Endothelial cell (in vitro differentiated cells): ENCODE results near the gene CMKLR1. TPM values are rescaled to one million over a fixed set of nuclear protein-coding genes. Genes with fewer than 3 reads are reported as not detected.

Experiments
- DNase-seq: peaks from one replicate; pipeline ENCODE4 v3.0.0; 2021; ENCODE audit warnings: low spot score
- H3K27ac Mint-ChIP-seq: one replicate; pipeline ENCODE4 v1.8.0; 2021; ENCODE audit warnings: mixed read lengths, inconsistent platforms; ENCODE audit not compliant: unreplicated experiment
- H3K27me3 Mint-ChIP-seq: one replicate; pipeline ENCODE4 v1.8.0; 2021; ENCODE audit warnings: mild to moderate bottlenecking, moderate library complexity, mixed read lengths, inconsistent platforms; ENCODE audit not compliant: unreplicated experiment
- H3K36me3 Mint-ChIP-seq: one replicate; pipeline ENCODE4 v1.8.0; 2021; ENCODE audit warnings: mild to moderate bottlenecking, low read depth, mixed read lengths, inconsistent platforms; ENCODE audit not compliant: unreplicated experiment
- H3K4me1 Mint-ChIP-seq: one replicate; pipeline ENCODE4 v1.8.0; 2021; ENCODE audit warnings: mild to moderate bottlenecking, mixed read lengths, inconsistent platforms; ENCODE audit not compliant: unreplicated experiment
- H3K4me3 Mint-ChIP-seq: one replicate; pipeline ENCODE4 v1.8.0; 2021; ENCODE audit warnings: mild to moderate bottlenecking, mixed read lengths, inconsistent platforms; ENCODE audit not compliant: unreplicated experiment
- H3K9me3 Mint-ChIP-seq: one replicate; pipeline ENCODE4 v1.8.0; 2021; ENCODE audit warnings: mixed read lengths, inconsistent platforms; ENCODE audit not compliant: unreplicated experiment
- CTCF ChIP-seq: fragments of 200-600 bp; sonication (generic); IDR thresholded peaks from one replicate; pipeline ENCODE4 v1.5.0; 2021; ENCODE audit warnings: antibody characterized with exemption; ENCODE audit not compliant: unreplicated experiment
- total RNA-seq: library from RNA; stranded (reverse); fragmentation: NEBNext Ultra II Directional; extraction: Animal tissue kit (Norgen Biotek cat#: 25700); gene quantifications from one replicate; pipeline ENCODE4 v1.2.1, GENCODE V29; 2021; ENCODE audit not compliant: unreplicated experiment

CMKLR1 gene
- total RNA-seq, 1 donor from 2014 or later, result 0.51 TPM

GRCh38 chr12:108352591-108352990 lies 13.5 kb upstream of the CMKLR1 start:
- H3K27me3 Mint-ChIP-seq, result peaks cover 1% of the 10 kb centered on the region
- H3K4me3 Mint-ChIP-seq, result no peak overlapping the region
- H3K4me1 Mint-ChIP-seq, result no peaks in the 10 kb centered on the region
- no peaks in the 10 kb centered on the region for H3K36me3 Mint-ChIP-seq
- H3K9me3 Mint-ChIP-seq, result no peaks in the 10 kb centered on the region
- H3K27ac Mint-ChIP-seq, result no peak overlapping the region
- no peak for TF ChIP-seq CTCF
- DNase-seq, result no peak

DNA sequence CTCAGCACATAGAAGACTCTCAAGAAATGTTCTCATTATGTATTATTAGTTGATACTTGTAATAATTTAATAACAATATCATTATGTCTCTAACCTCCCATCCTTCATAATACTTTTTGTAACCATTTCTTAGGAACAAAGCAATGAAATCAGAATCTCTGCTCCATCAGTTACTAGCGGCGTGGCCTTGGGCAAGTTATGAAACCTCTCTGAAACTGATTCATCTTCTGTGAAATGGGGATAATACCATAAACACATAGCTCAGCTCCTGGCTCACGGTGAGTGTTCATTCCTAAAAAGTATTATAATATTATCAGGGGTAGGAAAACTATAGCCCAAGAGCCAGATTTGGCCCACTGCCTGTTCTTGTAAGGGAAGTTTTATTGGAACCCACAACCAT lies 11.4 kb upstream of the CMKLR1 start:
- Mint-ChIP-seq H3K4me1 (no peaks in the 10 kb centered on the region), H3K36me3 (no peaks in the 10 kb centered on the region), H3K9me3 (no peaks in the 10 kb centered on the region), H3K4me3 (no peak overlapping the region), H3K27me3 (peaks cover 1% of the 10 kb centered on the region), H3K27ac (no peak overlapping the region)
- TF ChIP-seq CTCF, result no peak
- DNase-seq, result no peak

GRCh38 chr12:108349278-108349688 lies 10.2 kb upstream of the CMKLR1 start:
- H3K36me3 Mint-ChIP-seq, result no peaks in the 10 kb centered on the region
- no peak overlapping the region for H3K27ac Mint-ChIP-seq
- H3K27me3 Mint-ChIP-seq, result peaks cover 1% of the 10 kb centered on the region
- H3K4me3 Mint-ChIP-seq, result no peak overlapping the region
- no peak for DNase-seq
- no peak for TF ChIP-seq CTCF
- H3K9me3 Mint-ChIP-seq, result no peaks in the 10 kb centered on the region
- H3K4me1 Mint-ChIP-seq, result no peaks in the 10 kb centered on the region

- no peak for TF ChIP-seq CTCF
- no peak overlapping the region for H3K27ac Mint-ChIP-seq
Observed at GRCh38 chr12:108348842-108349241, 9.7 kb upstream of the CMKLR1 start.

DNA sequence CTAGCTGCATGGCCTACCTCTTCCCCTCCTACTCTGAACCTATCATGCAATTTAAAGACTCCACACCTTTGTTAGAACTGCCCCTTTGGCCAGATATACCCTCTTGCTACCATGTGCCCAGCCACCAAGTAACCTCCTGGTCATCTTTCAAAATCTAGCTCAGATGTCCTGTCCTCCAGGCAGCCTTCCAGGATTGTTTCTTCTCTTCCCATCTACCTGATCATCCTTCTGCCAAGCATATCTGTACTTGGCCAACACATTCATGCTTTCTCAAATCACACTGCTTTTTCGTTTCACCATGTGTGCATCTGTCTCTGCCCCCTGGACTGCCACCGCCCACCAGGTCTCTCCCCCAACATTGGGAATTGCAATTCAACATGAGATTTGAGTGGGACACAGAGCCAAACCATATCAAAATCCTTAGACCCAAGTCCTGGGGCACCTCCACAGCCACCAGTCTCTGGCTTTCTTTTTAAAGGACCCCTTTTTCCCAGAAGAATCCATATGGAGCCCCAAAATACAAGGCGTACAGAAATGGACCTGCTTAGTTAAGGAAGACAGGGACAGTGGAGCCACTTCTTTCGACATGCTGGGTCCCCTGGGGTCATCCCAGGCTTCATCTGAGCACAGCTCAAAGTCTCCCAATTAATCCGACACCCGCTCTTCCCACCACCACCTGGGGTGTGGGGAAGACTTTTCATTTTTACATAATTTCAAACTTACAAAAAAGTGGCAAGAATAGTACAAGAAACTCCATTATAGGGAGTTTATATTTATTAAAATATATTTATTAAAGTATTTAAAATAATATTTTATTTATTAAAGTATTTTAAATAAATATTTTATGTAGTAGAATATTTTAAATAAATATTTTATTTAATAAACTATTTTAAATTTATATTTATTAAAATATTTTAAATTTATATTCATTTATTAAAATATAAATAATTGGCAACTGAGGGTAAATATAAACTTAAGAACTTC lies 7.9 kb upstream of the CMKLR1 start:
- Mint-ChIP-seq H3K4me1 (no peaks in the 10 kb centered on the region), H3K4me3 (no peak overlapping the region), H3K9me3 (no peaks in the 10 kb centered on the region), H3K27ac (no peak overlapping the region), H3K36me3 (no peaks in the 10 kb centered on the region), H3K27me3 (peaks cover 3% of the 10 kb centered on the region)
- no peak for DNase-seq
- no peak for TF ChIP-seq CTCF

More at GRCh38 chr12:108348842-108349241, 9.7 kb upstream of the CMKLR1 start:
- DNase-seq, result no peak
- H3K27me3 Mint-ChIP-seq, result peaks cover 1% of the 10 kb centered on the region
- H3K4me1 Mint-ChIP-seq, result no peaks in the 10 kb centered on the region
- H3K9me3 Mint-ChIP-seq, result no peaks in the 10 kb centered on the region
- no peaks in the 10 kb centered on the region for H3K36me3 Mint-ChIP-seq
- no peak overlapping the region for H3K4me3 Mint-ChIP-seq
